Upper lobe of right lung (tissue), 1 donor: ENCODE results near the gene PCMT1. TPM values are rescaled to one million over a fixed set of nuclear protein-coding genes. Genes with fewer than 3 reads are reported as not detected.

Experiments
- ATAC-seq: fragments of 200-7000 bp; cut with Tn5 transposase; one replicate; pipeline ENCODE4 v1.9.1; 2020; ENCODE audit warnings: mild to moderate bottlenecking, moderate library complexity
- DNase-seq: peaks from one replicate; pipeline ENCODE4 v3.0.0-alpha.2; 2020
- H3K27ac ChIP-seq: fragments of 200-600 bp; one replicate; pipeline ENCODE4 v1.8.0; 2022
- H3K27me3 ChIP-seq: fragments of 200-600 bp; one replicate; pipeline ENCODE4 v1.8.0; 2022; ENCODE audit warnings: mild to moderate bottlenecking
- H3K36me3 ChIP-seq: fragments of 200-600 bp; one replicate; pipeline ENCODE4 v1.8.0; 2022
- H3K4me1 ChIP-seq: fragments of 200-600 bp; one replicate; pipeline ENCODE4 v1.8.0; 2022
- H3K4me3 ChIP-seq: fragments of 200-600 bp; one replicate; pipeline ENCODE4 v1.8.0; 2022; ENCODE audit warnings: mild to moderate bottlenecking
- H3K9me3 ChIP-seq: fragments of 200-600 bp; one replicate; pipeline ENCODE4 v1.8.0; 2022
- intact Hi-C: fragments of 100-400 bp; cut with DNase I; formaldehyde crosslinking; loops from one replicate; pipeline ENCODE4 v1.11.0; 2022
- total RNA-seq: library from RNA; stranded (reverse); fragmentation: NEBNext Ultra II Directional; extraction: Animal tissue kit (Norgen Biotek cat#: 25700); gene quantifications from one replicate; pipeline ENCODE4 v1.2.1, GENCODE V29; 2021
- TF ChIP-seq, protein P1 (sequence below): fragments of 200-600 bp; IDR thresholded peaks from one replicate; pipeline ENCODE4 v1.8.0; 2022; ENCODE audit warnings: antibody characterized with exemption
- donor health status: DM: no; HTN: yes; CAD: no; lungs with severe emphysema.

PCMT1 gene
- total RNA-seq, 1 donor from 2014 or later, result 69.4 TPM

DNA sequence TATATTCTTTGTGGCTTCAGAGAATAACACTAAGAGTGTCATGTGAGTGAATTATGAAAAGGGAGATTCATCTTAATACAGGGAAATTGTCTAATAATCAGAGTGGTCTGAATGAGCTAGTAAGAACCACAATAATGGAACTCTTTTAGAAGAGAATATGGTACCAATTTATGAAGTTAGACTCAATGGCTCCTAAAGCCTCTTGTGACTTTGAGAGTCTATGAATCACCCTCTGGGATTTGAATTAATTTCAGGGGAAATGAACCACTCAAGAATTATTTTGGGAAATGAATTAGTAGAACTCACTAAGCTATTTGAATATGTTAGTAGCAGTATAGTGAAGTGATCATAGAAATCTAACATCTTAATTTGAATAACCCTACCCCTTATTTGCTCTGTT is 14.3 kb downstream of the PCMT1 start:
- TF ChIP-seq, protein P1, sequence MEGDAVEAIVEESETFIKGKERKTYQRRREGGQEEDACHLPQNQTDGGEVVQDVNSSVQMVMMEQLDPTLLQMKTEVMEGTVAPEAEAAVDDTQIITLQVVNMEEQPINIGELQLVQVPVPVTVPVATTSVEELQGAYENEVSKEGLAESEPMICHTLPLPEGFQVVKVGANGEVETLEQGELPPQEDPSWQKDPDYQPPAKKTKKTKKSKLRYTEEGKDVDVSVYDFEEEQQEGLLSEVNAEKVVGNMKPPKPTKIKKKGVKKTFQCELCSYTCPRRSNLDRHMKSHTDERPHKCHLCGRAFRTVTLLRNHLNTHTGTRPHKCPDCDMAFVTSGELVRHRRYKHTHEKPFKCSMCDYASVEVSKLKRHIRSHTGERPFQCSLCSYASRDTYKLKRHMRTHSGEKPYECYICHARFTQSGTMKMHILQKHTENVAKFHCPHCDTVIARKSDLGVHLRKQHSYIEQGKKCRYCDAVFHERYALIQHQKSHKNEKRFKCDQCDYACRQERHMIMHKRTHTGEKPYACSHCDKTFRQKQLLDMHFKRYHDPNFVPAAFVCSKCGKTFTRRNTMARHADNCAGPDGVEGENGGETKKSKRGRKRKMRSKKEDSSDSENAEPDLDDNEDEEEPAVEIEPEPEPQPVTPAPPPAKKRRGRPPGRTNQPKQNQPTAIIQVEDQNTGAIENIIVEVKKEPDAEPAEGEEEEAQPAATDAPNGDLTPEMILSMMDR, result no peak
- Histone ChIP-seq H3K4me1 (no peaks in the 10 kb centered on the region), H3K27me3 (no peaks in the 10 kb centered on the region), H3K9me3 (no peaks in the 10 kb centered on the region), H3K4me3 (no peak overlapping the region), H3K27ac (no peak overlapping the region), H3K36me3 (peaks cover 12% of the 10 kb centered on the region)
- no peak for DNase-seq
- no peak for ATAC-seq
- intact Hi-C loops, result no loop called here

DNA sequence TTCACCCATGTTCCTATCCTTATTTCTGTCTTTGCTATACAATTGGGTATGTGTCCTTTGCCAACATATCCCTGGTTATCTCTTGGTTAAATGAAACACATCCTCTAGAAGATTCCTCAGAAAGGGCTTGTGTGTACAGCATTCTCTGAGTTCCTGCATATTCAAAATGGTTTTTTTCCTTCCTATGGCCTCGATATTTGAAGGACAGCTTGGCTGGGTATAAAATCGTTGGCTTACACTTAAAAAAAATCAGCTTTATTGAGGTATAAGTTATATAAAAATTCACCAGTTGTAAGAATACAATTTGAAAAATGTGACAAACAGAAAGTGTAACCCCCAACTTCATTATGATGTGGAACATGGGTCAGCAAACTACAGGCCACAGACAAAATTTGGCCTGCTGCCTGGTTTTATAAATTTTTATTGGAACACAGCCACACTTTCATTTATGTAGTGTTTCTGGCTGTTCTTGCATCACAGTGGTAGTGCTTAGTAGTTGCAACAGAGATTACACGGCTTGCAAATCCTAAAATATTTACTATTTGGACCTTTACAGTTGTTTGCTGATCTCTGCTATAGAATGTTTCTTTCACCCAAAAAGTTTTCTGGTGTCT is 16.7 kb downstream of the PCMT1 start:
- no peak for ATAC-seq
- DNase-seq, result no peak
- Histone ChIP-seq H3K27ac (no peak overlapping the region), H3K9me3 (no peaks in the 10 kb centered on the region), H3K4me3 (no peak overlapping the region), H3K4me1 (no peaks in the 10 kb centered on the region), H3K27me3 (no peaks in the 10 kb centered on the region), H3K36me3 (peaks cover under 1% of the 10 kb centered on the region)
- intact Hi-C loops, result no loop called here
- TF ChIP-seq, protein P1, result no peak

DNA sequence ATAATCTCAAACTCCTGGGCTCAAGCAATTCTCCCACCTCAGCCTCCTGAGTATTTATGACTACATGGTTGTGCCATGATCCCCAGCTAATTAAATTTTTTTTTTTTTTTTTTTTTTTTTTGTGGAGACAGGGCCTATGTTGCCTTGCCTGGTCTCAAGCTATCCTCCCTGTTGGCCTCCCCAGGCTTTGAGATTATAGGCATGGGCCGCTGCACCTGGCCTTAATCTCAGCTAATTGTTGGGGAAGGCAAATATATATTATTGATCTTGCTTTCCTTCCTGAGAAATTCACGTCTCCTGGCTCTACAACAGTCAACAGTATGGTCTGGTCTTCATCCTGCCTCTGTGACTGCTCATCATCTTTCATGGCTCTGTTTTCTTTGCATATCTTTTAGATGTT is 20.1 kb downstream of the PCMT1 start:
- no peak for ATAC-seq
- TF ChIP-seq, protein P1, result no peak
- Histone ChIP-seq H3K9me3 (no peaks in the 10 kb centered on the region), H3K4me1 (no peaks in the 10 kb centered on the region), H3K4me3 (no peak overlapping the region), H3K27ac (no peak overlapping the region), H3K27me3 (no peaks in the 10 kb centered on the region), H3K36me3 (peaks cover 30% of the 10 kb centered on the region)
- intact Hi-C loops, result no loop called here
- DNase-seq, result no peak

DNA sequence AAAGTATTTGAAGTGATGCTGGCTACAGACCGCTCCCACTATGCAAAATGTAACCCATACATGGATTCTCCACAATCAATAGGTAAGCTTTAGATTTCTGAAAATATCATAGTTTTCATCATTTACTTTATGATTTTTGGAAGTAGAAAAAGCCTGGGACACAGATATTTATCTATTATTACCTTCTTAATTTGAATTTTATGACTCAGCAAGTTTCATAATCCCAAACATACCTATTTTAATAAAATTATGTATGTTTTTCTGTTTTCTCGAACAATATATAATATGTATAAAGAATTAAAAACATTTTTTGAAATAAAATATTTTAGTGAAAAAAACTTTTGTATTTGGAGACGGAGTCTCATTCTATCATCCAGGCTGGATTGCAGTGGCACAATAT is 21.6 kb downstream of the PCMT1 start:
- H3K4me3 ChIP-seq, result no peak overlapping the region
- H3K36me3 ChIP-seq, result peaks cover 41% of the 10 kb centered on the region
- no peaks in the 10 kb centered on the region for H3K4me1 ChIP-seq
- no peaks in the 10 kb centered on the region for H3K9me3 ChIP-seq
- no peak overlapping the region for H3K27ac ChIP-seq
- DNase-seq, result no peak
- intact Hi-C loops, result no loop called here
- TF ChIP-seq, protein P1, result no peak
- ATAC-seq, result no peak
- no peaks in the 10 kb centered on the region for H3K27me3 ChIP-seq

DNA sequence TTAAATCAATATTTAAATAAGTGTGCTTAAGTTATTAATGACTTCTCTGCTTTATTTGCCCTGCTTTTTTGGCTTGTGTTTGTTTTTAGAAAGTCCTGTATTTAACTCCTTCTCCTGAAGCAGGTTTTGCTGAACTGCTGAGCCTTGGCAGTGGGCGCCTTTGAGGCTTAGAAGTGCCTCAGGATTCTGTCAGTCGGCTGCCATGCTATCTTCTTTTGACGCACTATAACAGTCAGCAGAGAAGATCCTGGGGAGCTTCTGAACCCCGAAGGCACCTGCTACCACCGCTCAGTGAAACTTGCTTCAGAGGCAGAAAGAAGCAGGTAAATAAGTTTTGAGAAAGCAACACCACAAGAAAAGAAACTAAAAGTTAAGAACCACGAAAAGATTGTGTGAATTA is 22.4 kb downstream of the PCMT1 start:
- DNase-seq, result no peak
- TF ChIP-seq, protein P1, result no peak
- H3K27me3 ChIP-seq, result no peaks in the 10 kb centered on the region

DNA sequence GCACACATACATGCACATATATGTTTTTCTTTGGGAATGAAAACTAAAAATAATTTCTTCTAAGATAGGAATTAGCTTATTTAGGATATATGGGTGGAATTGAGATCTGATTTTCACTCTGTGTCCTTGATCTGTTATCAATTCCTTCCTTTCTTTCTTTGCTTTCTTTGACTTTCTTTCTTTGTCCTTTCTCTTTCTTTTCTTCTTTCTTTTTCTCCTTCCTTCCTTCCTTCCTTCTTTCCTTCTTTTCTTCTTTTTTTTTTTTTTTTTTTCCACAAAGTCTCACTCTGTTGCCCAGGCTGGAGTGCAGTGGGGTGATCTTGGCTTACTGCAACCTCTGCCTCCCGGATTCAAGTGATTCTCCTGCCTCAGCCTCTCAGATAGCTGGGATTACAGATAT is 28.1 kb downstream of the PCMT1 start:
- peaks cover 60% of the 10 kb centered on the region for H3K36me3 ChIP-seq
- ATAC-seq, result no peak
- no peaks in the 10 kb centered on the region for H3K9me3 ChIP-seq
- H3K27ac ChIP-seq, result no peak overlapping the region
- H3K4me3 ChIP-seq, result no peak overlapping the region
- TF ChIP-seq, protein P1, result no peak
- no peaks in the 10 kb centered on the region for H3K27me3 ChIP-seq
- no peak for DNase-seq
- H3K4me1 ChIP-seq, result no peaks in the 10 kb centered on the region
- intact Hi-C loops, result no loop called here

More for the DNA sequence above, 22.4 kb downstream of the PCMT1 start:
- H3K27ac ChIP-seq, result no peak overlapping the region
- no peaks in the 10 kb centered on the region for H3K9me3 ChIP-seq
- H3K36me3 ChIP-seq, result peaks cover 48% of the 10 kb centered on the region
- no peak for ATAC-seq
- H3K4me1 ChIP-seq, result no peaks in the 10 kb centered on the region
- intact Hi-C loops, result no loop called here
- no peak overlapping the region for H3K4me3 ChIP-seq
